WTC11 (cell line): ENCODE measurements around the gene ZNF506. TPM values are rescaled to one million over a fixed set of nuclear protein-coding genes. Genes with fewer than 3 reads are reported as not detected.

Experiments
- ATAC-seq: fragments of 200-7000 bp; cut with Tn5 transposase; 2 replicates; pipeline ENCODE4 v1.10.0; 2021; ENCODE audit warnings: mild to moderate bottlenecking, moderate library complexity
- CTCF ChIA-PET: fragments of 300-600 bp; sonication (Branson Sonifier 250); formaldehyde crosslinking; loops from one replicate; lab custom pipeline; 2021; ENCODE audit warnings: antibody characterized with exemption; lab: Charles Lee
- POLR2A ChIA-PET: fragments of 350-600 bp; sonication (Branson Sonifier 250); formaldehyde crosslinking; loops from one replicate; lab custom pipeline; 2021; ENCODE audit warnings: antibody characterized with exemption; lab: Charles Lee
- DNase-seq: peaks from one replicate; pipeline ENCODE4 v3.0.0; 2021; ENCODE audit warnings: low spot score
- H3K27ac Mint-ChIP-seq: 2 replicates; pipeline ENCODE4 v1.8.0; 2021; ENCODE audit warnings: mixed read lengths
- H3K27me3 Mint-ChIP-seq: 2 replicates; pipeline ENCODE4 v1.8.0; 2021; ENCODE audit warnings: low read depth, mild to moderate bottlenecking, moderate library complexity, mixed read lengths
- H3K36me3 Mint-ChIP-seq: 2 replicates; pipeline ENCODE4 v1.8.0; 2021; ENCODE audit warnings: mixed read lengths
- H3K4me1 Mint-ChIP-seq: 2 replicates; pipeline ENCODE4 v1.8.0; 2022; ENCODE audit warnings: mixed read lengths
- H3K4me3 Mint-ChIP-seq: 2 replicates; pipeline ENCODE4 v1.8.0; 2021; ENCODE audit warnings: mild to moderate bottlenecking, moderate library complexity, mixed read lengths
- H3K9me3 Mint-ChIP-seq: 2 replicates; pipeline ENCODE4 v1.8.0; 2021; ENCODE audit warnings: mixed read lengths
- EMX1 ChIP-seq: fragments of 250-450 bp; sonication (Bioruptor Pico); IDR thresholded peaks from 2 replicates; pipeline ENCODE4 v1.8.0; 2021; ENCODE audit warnings: mild to moderate bottlenecking
- FOXJ3 ChIP-seq: sonication (generic); formaldehyde crosslinking; IDR thresholded peaks from 2 replicates; pipeline ENCODE4 v1.9.0; 2021; ENCODE audit warnings: missing genetic modification reagents, mild to moderate bottlenecking, borderline replicate concordance
- IRF1 ChIP-seq: sonication (generic); formaldehyde crosslinking; IDR thresholded peaks from 2 replicates; pipeline ENCODE4 v1.8.0; 2023; ENCODE audit warnings: missing genetic modification reagents
- MAX ChIP-seq: sonication (generic); formaldehyde crosslinking; IDR thresholded peaks from 2 replicates; pipeline ENCODE4 v1.8.0; 2022; ENCODE audit warnings: mild to moderate bottlenecking, missing genetic modification reagents
- NR2C2 ChIP-seq: sonication (generic); formaldehyde crosslinking; IDR thresholded peaks from 2 replicates; pipeline ENCODE4 v1.8.0; 2022; ENCODE audit warnings: mild to moderate bottlenecking, missing genetic modification reagents
- OVOL2 ChIP-seq: fragments of 250-450 bp; sonication (Bioruptor Pico); IDR thresholded peaks from 2 replicates; pipeline ENCODE4 v1.9.0; 2021; ENCODE audit warnings: mild to moderate bottlenecking, borderline replicate concordance
- SMAD4 ChIP-seq: sonication (generic); formaldehyde crosslinking; IDR thresholded peaks from 2 replicates; pipeline ENCODE4 v1.8.0; 2022; ENCODE audit warnings: mild to moderate bottlenecking, missing genetic modification reagents
- SOX15 ChIP-seq: fragments of 250-450 bp; sonication (Bioruptor Pico); IDR thresholded peaks from 2 replicates; pipeline ENCODE4 v1.9.0; 2021; ENCODE audit warnings: mild to moderate bottlenecking
- STAT6 ChIP-seq: sonication (generic); formaldehyde crosslinking; conservative IDR thresholded peaks from 2 replicates; pipeline ENCODE4 v1.8.1; 2023; ENCODE audit warnings: mild to moderate bottlenecking, low read depth, missing genetic modification reagents, moderate library complexity
- TEAD1 ChIP-seq: sonication (generic); formaldehyde crosslinking; IDR thresholded peaks from 2 replicates; pipeline ENCODE4 v1.8.0; 2022; ENCODE audit warnings: mild to moderate bottlenecking, missing genetic modification reagents
- TP53 ChIP-seq: sonication (generic); formaldehyde crosslinking; IDR thresholded peaks from 2 replicates; pipeline ENCODE4 v1.8.1; 2023; ENCODE audit warnings: mild to moderate bottlenecking, missing genetic modification reagents
- ZBTB43 ChIP-seq: sonication (generic); formaldehyde crosslinking; IDR thresholded peaks from 2 replicates; pipeline ENCODE4 v1.8.1; 2023; ENCODE audit warnings: mild to moderate bottlenecking, missing genetic modification reagents
- ZNF423 ChIP-seq: fragments of 250-450 bp; sonication (Bioruptor Pico); IDR thresholded peaks from 2 replicates; pipeline ENCODE4 v2.1.2; 2022; ENCODE audit warnings: mild to moderate bottlenecking, moderate library complexity
- ZNF425 ChIP-seq: fragments of 250-450 bp; sonication (Bioruptor Pico); conservative IDR thresholded peaks from 2 replicates; pipeline ENCODE4 v1.9.0; 2021; ENCODE audit warnings: mild to moderate bottlenecking
- ZNF512 ChIP-seq: sonication (generic); formaldehyde crosslinking; IDR thresholded peaks from 2 replicates; pipeline ENCODE4 v1.8.1; 2022; ENCODE audit warnings: missing genetic modification reagents, borderline replicate concordance
- ZNF671 ChIP-seq: fragments of 250-450 bp; sonication (Bioruptor Pico); IDR thresholded peaks from 2 replicates; pipeline ENCODE4 v1.8.0; 2021; ENCODE audit warnings: mild to moderate bottlenecking
- total RNA-seq: library from RNA; stranded (reverse); gene quantifications from 3 replicates; pipeline ENCODE4 v1.2.3, GENCODE V29; 2021

Gene ZNF506
- total RNA-seq, 1 experiment from 2014 or later = 20.8 TPM

- H3K9me3 Mint-ChIP-seq = 0 out of 2 replicates have a peak, but pooled peaks cover 3% of the 10 kb centered on the region
- ChIA-PET POLR2A (interaction anchor here (1.2 kb wide), 1 partner anchor 27 kb away, joined by 3 read pairs; no protein-coding TSS in a partner anchor), CTCF (interaction anchor here (0.5 kb wide), 1 partner anchor 14 kb away, joined by 3 read pairs; no protein-coding TSS in a partner anchor)
- H3K36me3 Mint-ChIP-seq = no peaks in the 10 kb centered on the region
- ATAC-seq = no peak
- H3K27me3 Mint-ChIP-seq = peaks cover 9% of the 10 kb centered on the region
- no peak overlapping the region for H3K4me3 Mint-ChIP-seq
- no peak overlapping the region for H3K27ac Mint-ChIP-seq
- no peak for TF ChIP-seq FOXJ3
- TF ChIP-seq, all 79 proteins: peak for 0
- no peak for DNase-seq
- H3K4me1 Mint-ChIP-seq = no peaks in the 10 kb centered on the region
Observed at GRCh38 chr19:19749117-19749907, 72.2 kb downstream of the ZNF506 start.

GRCh38 chr19:19748249-19748938, 73.2 kb downstream of the ZNF506 start:
- Mint-ChIP-seq H3K27me3 (peaks cover 15% of the 10 kb centered on the region), H3K4me3 (no peak overlapping the region), H3K9me3 (0 out of 2 replicates have a peak, but pooled peaks cover 3% of the 10 kb centered on the region), H3K4me1 (no peaks in the 10 kb centered on the region), H3K36me3 (no peaks in the 10 kb centered on the region), H3K27ac (no peak overlapping the region)
- ATAC-seq (no peak), DNase-seq (no peak)
- POLR2A ChIA-PET = no interaction called here
- TF ChIP-seq OVOL2 (CRISPR knock-in tag) (no peak), SOX15 (no peak), TP53 (CRISPR knock-in tag) (no peak), TEAD1 (CRISPR knock-in tag) (no peak), ZBTB43 (CRISPR knock-in tag) (no peak), NR2C2 (CRISPR knock-in tag) (no peak), ZNF512 (CRISPR knock-in tag) (no peak), ZNF425 (CRISPR knock-in tag) (no peak), ZNF671 (CRISPR knock-in tag) (no peak), SMAD4 (CRISPR knock-in tag) (no peak), STAT6 (CRISPR knock-in tag) (no peak), ZNF423 (CRISPR knock-in tag) (no peak), EMX1 (CRISPR knock-in tag) (no peak), IRF1 (CRISPR knock-in tag) (no peak), MAX (CRISPR knock-in tag) (no peak)
- CTCF ChIA-PET = interaction anchor here (0.5 kb wide), 1 partner anchor 84 kb away, joined by 4 read pairs; no protein-coding TSS in a partner anchor
